HG03342 (cell line): ENCODE measurements around the gene TEAD1.
A peak's percentile ranks its signal among the peaks of the same experiment; 100 is the strongest.

ENCODE experiments used
- ATAC-seq: cut with Tn5 transposase; IDR thresholded peaks from one replicate; pipeline ENCODE4 v1.9.1; 2021; ENCODE audit warnings: mild to moderate bottlenecking, moderate library complexity; ENCODE audit not compliant: unreplicated experiment

TEAD1 gene

GRCh38 chr11:12664385-12664784, 9.8 kb upstream of the TEAD1 start:
- ATAC-seq: no peak

GRCh38 chr11:12666915-12667314, 7.3 kb upstream of the TEAD1 start:
- ATAC-seq: no peak

GRCh38 chr11:12667646-12668045, 6.6 kb upstream of the TEAD1 start:
- no peak for ATAC-seq

- no peak for ATAC-seq
Observed at GRCh38 chr11:12668166-12668565, 6.1 kb upstream of the TEAD1 start.

GRCh38 chr11:12669930-12670329, 4.3 kb upstream of the TEAD1 start:
- ATAC-seq: no peak

- ATAC-seq: no peak
Observed at GRCh38 chr11:12671370-12671769, 2.9 kb upstream of the TEAD1 start.

- ATAC-seq: peak; percentile 20
Observed at GRCh38 chr11:12673601-12673923, 659 bp upstream of the TEAD1 start.

- ATAC-seq: peak; percentile 26
Observed at GRCh38 chr11:12674571-12674935, 332 bp downstream of the TEAD1 start.

- ATAC-seq: no peak
Observed at GRCh38 chr11:12674936-12675696, 895 bp downstream of the TEAD1 start.

- ATAC-seq: no peak
Observed at GRCh38 chr11:12675951-12676711, 1.9 kb downstream of the TEAD1 start.

- ATAC-seq: no peak
Observed at GRCh38 chr11:12677131-12677530, 2.9 kb downstream of the TEAD1 start.

GRCh38 chr11:12678092-12678491, 3.9 kb downstream of the TEAD1 start:
- ATAC-seq: no peak

GRCh38 chr11:12678991-12679390, 4.8 kb downstream of the TEAD1 start:
- no peak for ATAC-seq

GRCh38 chr11:12679471-12679870, 5.2 kb downstream of the TEAD1 start:
- no peak for ATAC-seq

- no peak for ATAC-seq
Observed at GRCh38 chr11:12680246-12680939, 6.2 kb downstream of the TEAD1 start.

- ATAC-seq: no peak
Observed at GRCh38 chr11:12680940-12681258, 6.7 kb downstream of the TEAD1 start.

GRCh38 chr11:12681466-12681865, 7.2 kb downstream of the TEAD1 start:
- no peak for ATAC-seq

- ATAC-seq: no peak
Observed at GRCh38 chr11:12682288-12682687, 8.1 kb downstream of the TEAD1 start.

- no peak for ATAC-seq
Observed at GRCh38 chr11:12682737-12683500, 8.7 kb downstream of the TEAD1 start.

GRCh38 chr11:12683874-12684273, 9.7 kb downstream of the TEAD1 start:
- ATAC-seq: no peak

- no peak for ATAC-seq
Observed at GRCh38 chr11:12684315-12684714, 10.1 kb downstream of the TEAD1 start.
